NOMO-1 (cell line): ENCODE measurements around the gene KTI12.

Experiments
- DNase-seq, 2 experiments: peaks; one replicate each; lab custom pipeline; 2025; ENCODE audit not compliant: unreplicated experiment in 2 of 2; lab: John Stamatoyannopoulos, UW

The KTI12 gene

DNA sequence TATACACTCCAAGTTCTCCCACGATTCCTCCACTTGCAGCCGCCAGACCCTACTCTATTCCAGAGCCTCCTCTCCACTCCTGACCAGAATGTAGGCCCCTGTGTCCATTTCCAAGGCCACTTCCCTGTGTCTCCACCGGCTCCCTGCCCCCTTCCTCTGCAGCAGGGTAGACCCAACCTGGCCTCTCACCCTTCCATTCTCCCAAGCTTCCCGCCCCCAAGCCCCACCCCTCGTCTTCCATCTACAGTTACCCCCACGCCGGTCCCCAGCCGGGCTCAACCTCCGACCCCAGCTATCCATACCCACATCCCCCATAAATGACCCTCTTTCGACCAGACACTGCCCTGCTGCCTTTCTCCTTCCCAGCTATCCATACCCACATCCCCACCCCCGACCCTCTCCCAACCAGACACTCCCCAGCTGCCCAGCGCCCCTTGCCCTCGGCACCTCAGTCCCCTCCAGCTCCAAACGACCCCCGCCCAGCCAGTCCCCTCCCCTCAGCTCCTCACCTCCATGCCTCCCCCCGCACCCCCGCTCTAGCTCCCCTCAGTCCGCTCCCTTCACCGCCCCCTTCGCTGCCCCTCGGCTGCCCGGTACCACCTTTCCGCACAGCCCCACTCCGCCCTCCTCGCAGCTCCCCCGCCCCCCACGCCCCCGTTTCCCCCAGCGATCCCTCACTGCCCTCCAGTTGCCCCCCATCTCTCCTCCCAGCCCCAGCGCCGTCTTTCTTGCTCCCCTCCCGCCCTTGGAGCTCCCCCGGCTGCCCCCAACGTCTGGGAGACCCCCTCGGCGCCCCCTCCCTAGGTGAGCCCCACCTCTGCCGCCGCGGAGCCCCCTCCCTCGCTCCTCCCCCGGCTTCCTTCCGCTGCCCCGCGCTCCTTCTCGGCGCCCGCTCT lies 43.8 kb downstream of the KTI12 start:
- DNase-seq = no peak

DNA sequence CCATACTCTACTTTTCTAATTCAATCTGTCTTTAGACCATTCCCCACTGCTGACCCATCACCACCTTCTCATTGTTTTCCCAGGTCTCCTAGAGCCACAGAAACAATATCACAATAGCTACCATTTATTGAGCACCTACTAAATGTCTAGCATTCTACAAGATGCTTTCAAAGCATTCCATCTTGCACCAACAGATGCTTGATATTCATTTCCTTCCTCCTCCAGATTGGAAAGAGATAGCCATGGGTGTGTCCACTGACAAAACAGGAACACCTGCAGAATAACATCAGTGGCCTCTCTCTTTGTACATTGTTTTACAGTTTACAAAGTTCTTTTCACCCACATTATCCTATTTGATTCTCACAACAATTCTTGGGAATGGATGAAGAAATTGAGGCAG lies 45.4 kb downstream of the KTI12 start:
- DNase-seq = no peak

DNA sequence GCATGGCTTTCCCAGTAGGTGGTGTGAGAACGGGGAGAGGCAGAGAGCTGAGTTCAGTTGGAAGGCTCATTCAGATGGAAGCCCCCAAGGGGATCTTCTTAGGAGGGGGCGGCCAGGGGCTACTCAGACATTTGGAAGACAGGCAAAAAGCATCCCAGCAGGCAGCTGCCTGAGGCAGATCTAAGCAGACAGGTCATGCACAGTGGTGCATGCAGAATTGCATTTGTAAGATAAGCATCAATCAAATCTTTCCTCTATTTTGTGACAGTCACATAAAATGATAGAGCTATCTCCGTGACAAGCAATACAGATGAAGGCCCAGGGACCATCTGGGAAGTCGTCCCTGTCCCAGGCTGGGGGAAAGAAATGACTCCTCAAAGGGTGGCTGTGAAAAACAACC lies 46.9 kb downstream of the KTI12 start:
- no peak for DNase-seq

DNA sequence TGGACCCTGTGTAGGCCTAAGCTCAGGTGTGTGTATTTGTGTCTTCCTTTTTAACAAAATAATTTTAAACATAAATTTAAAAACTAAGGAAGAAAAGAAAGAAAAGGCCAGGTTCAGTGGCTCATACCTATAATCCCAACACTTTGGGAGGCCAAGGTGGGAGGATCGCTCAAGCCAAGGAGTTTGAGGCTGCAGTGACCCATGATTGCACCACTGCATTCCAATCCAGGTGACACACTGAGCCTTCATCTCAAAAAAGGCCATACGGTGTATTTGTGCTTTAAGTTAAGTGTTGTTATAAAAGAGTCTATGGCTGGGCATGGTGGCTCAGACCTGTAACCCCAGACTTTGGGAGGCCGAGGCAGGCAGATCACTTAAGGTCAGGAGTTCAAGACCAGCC lies 51.4 kb downstream of the KTI12 start:
- no peak for DNase-seq
